HFFc6 (cell line): ENCODE results near the gene PPHLN1. TPM values are rescaled to one million over a fixed set of nuclear protein-coding genes. Genes with fewer than 3 reads are reported as not detected.

Experiments
- DNase-seq: peaks from one replicate; pipeline ENCODE4 v3.0.0-alpha.2; 2018
- H3K27ac Mint-ChIP-seq: 2 replicates; pipeline ENCODE4 v1.8.0; 2020; ENCODE audit warnings: mild to moderate bottlenecking, mixed read lengths
- H3K27me3 Mint-ChIP-seq: 2 replicates; pipeline ENCODE4 v1.8.0; 2021; ENCODE audit warnings: mild to moderate bottlenecking, moderate library complexity, mixed read lengths; ENCODE audit not compliant: insufficient read depth
- H3K36me3 Mint-ChIP-seq: 2 replicates; pipeline ENCODE4 v1.8.0; 2021; ENCODE audit warnings: low read depth, mixed read lengths
- H3K4me1 Mint-ChIP-seq: 2 replicates; pipeline ENCODE4 v1.8.0; 2020; ENCODE audit warnings: low read depth, mixed read lengths
- H3K4me3 Mint-ChIP-seq: 2 replicates; pipeline ENCODE4 v1.8.0; 2020; ENCODE audit warnings: mild to moderate bottlenecking, moderate library complexity, mixed read lengths
- H3K9me3 Mint-ChIP-seq: 2 replicates; pipeline ENCODE4 v1.8.0; 2020; ENCODE audit warnings: mild to moderate bottlenecking, mixed read lengths
- total RNA-seq, 6 experiments: library from RNA; stranded (reverse); fragmentation: NEBNext Ultra II Directional; extraction: Animal tissue kit (Norgen Biotek cat#: 25700); gene quantifications; 2 replicates in 1 of 6; 3 replicates in 5 of 6; pipeline ENCODE4 v1.2.3, GENCODE V29; 2021
- TF ChIP-seq, protein P1 (sequence below): fragments of 200-600 bp; sonication (generic); IDR thresholded peaks from 2 replicates; pipeline ENCODE4 v1.5.0; 2021; ENCODE audit warnings: antibody characterized with exemption, mild to moderate bottlenecking

PPHLN1 gene
- total RNA-seq, 6 experiments from 2014 or later = 60.5 to 68.6 (median 63.5) TPM

DNA sequence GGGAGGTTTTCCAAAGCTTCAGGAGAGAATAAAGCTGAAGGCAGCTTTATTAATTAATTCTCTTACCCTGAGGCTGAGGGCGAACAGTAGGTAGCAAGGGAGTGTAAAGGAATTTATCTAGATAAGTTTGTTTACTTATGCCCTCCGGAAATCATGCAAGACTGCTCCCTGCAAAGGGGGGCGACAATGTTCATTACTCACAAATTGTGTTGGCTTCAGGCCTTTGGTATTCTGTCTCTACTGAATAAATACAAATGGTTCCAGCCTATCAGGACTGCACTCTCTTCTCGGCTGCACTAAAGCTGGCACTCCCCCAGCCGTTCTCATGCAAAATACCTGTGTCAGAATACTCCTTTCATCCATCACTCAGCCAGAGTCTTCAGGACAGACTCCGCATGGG is 120.8 kb downstream of the PPHLN1 start:
- Mint-ChIP-seq H3K4me3 (no peak overlapping the region), H3K4me1 (peaks cover 7% of the 10 kb centered on the region), H3K36me3 (peaks cover 56% of the 10 kb centered on the region), H3K27ac (no peak overlapping the region), H3K9me3 (no peaks in the 10 kb centered on the region), H3K27me3 (peaks cover 4% of the 10 kb centered on the region)
- no peak for DNase-seq
- TF ChIP-seq, protein P1, sequence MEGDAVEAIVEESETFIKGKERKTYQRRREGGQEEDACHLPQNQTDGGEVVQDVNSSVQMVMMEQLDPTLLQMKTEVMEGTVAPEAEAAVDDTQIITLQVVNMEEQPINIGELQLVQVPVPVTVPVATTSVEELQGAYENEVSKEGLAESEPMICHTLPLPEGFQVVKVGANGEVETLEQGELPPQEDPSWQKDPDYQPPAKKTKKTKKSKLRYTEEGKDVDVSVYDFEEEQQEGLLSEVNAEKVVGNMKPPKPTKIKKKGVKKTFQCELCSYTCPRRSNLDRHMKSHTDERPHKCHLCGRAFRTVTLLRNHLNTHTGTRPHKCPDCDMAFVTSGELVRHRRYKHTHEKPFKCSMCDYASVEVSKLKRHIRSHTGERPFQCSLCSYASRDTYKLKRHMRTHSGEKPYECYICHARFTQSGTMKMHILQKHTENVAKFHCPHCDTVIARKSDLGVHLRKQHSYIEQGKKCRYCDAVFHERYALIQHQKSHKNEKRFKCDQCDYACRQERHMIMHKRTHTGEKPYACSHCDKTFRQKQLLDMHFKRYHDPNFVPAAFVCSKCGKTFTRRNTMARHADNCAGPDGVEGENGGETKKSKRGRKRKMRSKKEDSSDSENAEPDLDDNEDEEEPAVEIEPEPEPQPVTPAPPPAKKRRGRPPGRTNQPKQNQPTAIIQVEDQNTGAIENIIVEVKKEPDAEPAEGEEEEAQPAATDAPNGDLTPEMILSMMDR = no peak

- peaks cover 7% of the 10 kb centered on the region for H3K4me1 Mint-ChIP-seq
- no peak overlapping the region for H3K27ac Mint-ChIP-seq
- H3K36me3 Mint-ChIP-seq = peaks cover 53% of the 10 kb centered on the region
- no peaks in the 10 kb centered on the region for H3K9me3 Mint-ChIP-seq
- H3K27me3 Mint-ChIP-seq = peaks cover 4% of the 10 kb centered on the region
- H3K4me3 Mint-ChIP-seq = no peak overlapping the region
- TF ChIP-seq, protein P1 = no peak
- DNase-seq = no peak
These were observed 121.4 kb downstream of the PPHLN1 start for GRCh38 chr12:42447371-42447786.

GRCh38 chr12:42448841-42449240 is 122.9 kb downstream of the PPHLN1 start:
- H3K27me3 Mint-ChIP-seq = peaks cover 6% of the 10 kb centered on the region
- H3K9me3 Mint-ChIP-seq = no peaks in the 10 kb centered on the region
- H3K27ac Mint-ChIP-seq = no peak overlapping the region
- TF ChIP-seq, protein P1 = no peak
- peaks cover 43% of the 10 kb centered on the region for H3K36me3 Mint-ChIP-seq
- H3K4me1 Mint-ChIP-seq = peaks cover 7% of the 10 kb centered on the region
- no peak overlapping the region for H3K4me3 Mint-ChIP-seq
- no peak for DNase-seq

GRCh38 chr12:42450248-42450647 is 124.3 kb downstream of the PPHLN1 start:
- Mint-ChIP-seq H3K36me3 (peaks cover 29% of the 10 kb centered on the region), H3K27me3 (peaks cover 6% of the 10 kb centered on the region), H3K9me3 (no peaks in the 10 kb centered on the region), H3K4me1 (peaks cover 7% of the 10 kb centered on the region), H3K27ac (no peak overlapping the region; the same call in 1 of the 2 replicates), H3K4me3 (no peak overlapping the region)
- no peak for DNase-seq
- TF ChIP-seq, protein P1 = no peak

DNA sequence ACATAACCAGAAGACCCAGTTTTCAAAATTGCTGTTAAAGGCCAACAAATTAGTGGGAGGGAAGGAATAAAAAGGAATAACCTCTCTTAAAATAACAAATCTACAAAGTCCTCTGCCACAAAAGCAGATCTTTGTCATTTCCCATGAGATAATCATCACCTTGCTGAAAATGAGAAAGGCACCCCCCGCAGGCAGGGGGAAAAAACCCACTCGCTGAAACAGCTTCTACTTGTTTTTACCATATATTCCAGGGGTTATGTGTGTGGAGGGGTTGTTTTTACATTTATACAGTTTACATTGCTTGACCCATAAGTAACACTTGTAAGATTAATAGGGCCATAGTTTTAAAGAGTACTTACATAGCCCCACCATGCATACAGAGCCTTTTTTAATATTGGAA is 132.6 kb downstream of the PPHLN1 start:
- Mint-ChIP-seq H3K27ac (no peak overlapping the region), H3K36me3 (peaks cover 4% of the 10 kb centered on the region; the same call in 1 of the 2 replicates), H3K4me3 (no peak overlapping the region), H3K27me3 (peaks cover 2% of the 10 kb centered on the region; the same call in 1 of the 2 replicates), H3K4me1 (peaks cover 7% of the 10 kb centered on the region), H3K9me3 (no peaks in the 10 kb centered on the region)
- TF ChIP-seq, protein P1 = no peak
- DNase-seq = no peak
